Osteoblast (primary cell): ENCODE measurements around the gene SREBF2. TPM values are rescaled to one million over a fixed set of nuclear protein-coding genes. Genes with fewer than 3 reads are reported as not detected.
A peak's percentile ranks its signal among the peaks of the same experiment; 100 is the strongest.

Experiments used
- DNase-seq: peaks from one replicate; pipeline ENCODE4 v3.0.0; 2011; ENCODE audit warnings: low spot score, mixed read lengths; ENCODE audit not compliant: insufficient read length; ENCODE audit errors: missing footprints
- H2AFZ ChIP-seq: 2 replicates; pipeline ENCODE4 v1.6.0; 2011; ENCODE audit warnings: mild to moderate bottlenecking, low read length
- H3K27ac ChIP-seq: 2 replicates; pipeline ENCODE4 v1.5.1; 2011; ENCODE audit warnings: mild to moderate bottlenecking, low read depth, low read length, moderate library complexity
- H3K27me3 ChIP-seq: 2 replicates; pipeline ENCODE4 v1.6.0; 2012; ENCODE audit warnings: mild to moderate bottlenecking, control low read depth, inconsistent platforms, low read length, moderate library complexity; ENCODE audit not compliant: insufficient read depth
- H3K36me3 ChIP-seq: 2 replicates; pipeline ENCODE4 v1.5.1; 2011; ENCODE audit warnings: mild to moderate bottlenecking, low read length, control low read depth, moderate library complexity; ENCODE audit not compliant: insufficient read depth
- H3K4me1 ChIP-seq: 2 replicates; pipeline ENCODE4 v1.5.1; 2011; ENCODE audit warnings: mild to moderate bottlenecking, low read length, control low read depth, moderate library complexity; ENCODE audit not compliant: insufficient read depth
- H3K4me2 ChIP-seq: 2 replicates; pipeline ENCODE4 v1.6.0; 2011; ENCODE audit warnings: mild to moderate bottlenecking, low read length; ENCODE audit not compliant: insufficient read depth
- H3K4me3 ChIP-seq: fragments of 200-600 bp; sonication (generic); 3 replicates; pipeline ENCODE4 v1.5.1; 2012; ENCODE audit warnings: mild to moderate bottlenecking, low read length, inconsistent platforms; ENCODE audit not compliant: insufficient read depth
- H3K79me2 ChIP-seq: 2 replicates; pipeline ENCODE4 v1.6.0; 2012; ENCODE audit warnings: mild to moderate bottlenecking, low read length, control low read depth, inconsistent platforms; ENCODE audit not compliant: insufficient read depth
- H3K9me3 ChIP-seq: 2 replicates; pipeline ENCODE4 v1.5.1; 2011; ENCODE audit warnings: low read depth, low read length, control low read depth
- H4K20me1 ChIP-seq: 2 replicates; pipeline ENCODE4 v1.6.0; 2012; ENCODE audit warnings: mild to moderate bottlenecking, low read length, control low read depth; ENCODE audit not compliant: insufficient read depth
- total RNA-seq: library from RNA; depleted of rRNA; stranded (reverse); fragments of >200 nt; gene quantifications from 2 replicates; pipeline ENCODE4 v1.2.3, GENCODE V29; 2012
- TF ChIP-seq, protein P1 (sequence below): IDR thresholded peaks from 2 replicates; pipeline ENCODE4 v1.5.1; 2011; ENCODE audit warnings: mild to moderate bottlenecking, low read depth, low read length, moderate library complexity; ENCODE audit errors: extremely low read depth

SREBF2 gene
- total RNA-seq, 1 donor: 80.3 TPM

DNA sequence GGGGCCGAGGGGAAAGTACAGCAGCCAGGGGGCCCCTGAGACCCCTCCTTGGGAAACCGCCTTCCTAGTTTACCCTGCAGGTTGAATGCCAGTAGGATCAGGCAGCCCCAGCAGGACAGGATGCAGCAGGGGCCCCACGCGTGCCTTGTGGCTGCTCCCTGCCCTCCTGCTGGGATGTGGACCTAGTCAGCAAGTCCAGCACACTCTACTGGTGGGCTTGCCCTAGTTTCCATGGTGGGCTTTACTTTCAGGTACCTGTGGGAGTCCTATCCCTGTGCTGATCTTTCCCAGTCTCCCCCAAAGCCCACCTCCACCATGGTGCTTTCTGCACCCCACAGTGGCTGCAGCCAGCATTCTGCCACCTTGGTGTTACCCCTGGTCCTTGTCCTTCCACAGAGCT, 59.8 kb downstream of the SREBF2 start:
- TF ChIP-seq, protein P1, sequence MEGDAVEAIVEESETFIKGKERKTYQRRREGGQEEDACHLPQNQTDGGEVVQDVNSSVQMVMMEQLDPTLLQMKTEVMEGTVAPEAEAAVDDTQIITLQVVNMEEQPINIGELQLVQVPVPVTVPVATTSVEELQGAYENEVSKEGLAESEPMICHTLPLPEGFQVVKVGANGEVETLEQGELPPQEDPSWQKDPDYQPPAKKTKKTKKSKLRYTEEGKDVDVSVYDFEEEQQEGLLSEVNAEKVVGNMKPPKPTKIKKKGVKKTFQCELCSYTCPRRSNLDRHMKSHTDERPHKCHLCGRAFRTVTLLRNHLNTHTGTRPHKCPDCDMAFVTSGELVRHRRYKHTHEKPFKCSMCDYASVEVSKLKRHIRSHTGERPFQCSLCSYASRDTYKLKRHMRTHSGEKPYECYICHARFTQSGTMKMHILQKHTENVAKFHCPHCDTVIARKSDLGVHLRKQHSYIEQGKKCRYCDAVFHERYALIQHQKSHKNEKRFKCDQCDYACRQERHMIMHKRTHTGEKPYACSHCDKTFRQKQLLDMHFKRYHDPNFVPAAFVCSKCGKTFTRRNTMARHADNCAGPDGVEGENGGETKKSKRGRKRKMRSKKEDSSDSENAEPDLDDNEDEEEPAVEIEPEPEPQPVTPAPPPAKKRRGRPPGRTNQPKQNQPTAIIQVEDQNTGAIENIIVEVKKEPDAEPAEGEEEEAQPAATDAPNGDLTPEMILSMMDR: no peak
- peaks cover 30% of the 10 kb centered on the region for H3K36me3 ChIP-seq
- H3K4me1 ChIP-seq: peaks cover 6% of the 10 kb centered on the region
- peaks cover 2% of the 10 kb centered on the region for H4K20me1 ChIP-seq
- H3K27ac ChIP-seq: no peak overlapping the region
- DNase-seq: peak; percentile 76
- no peaks in the 10 kb centered on the region for H3K9me3 ChIP-seq
- H2AFZ ChIP-seq: no peak overlapping the region
- H3K79me2 ChIP-seq: no peaks in the 10 kb centered on the region
- H3K4me3 ChIP-seq: no peak overlapping the region
- H3K4me2 ChIP-seq: no peak overlapping the region
- H3K27me3 ChIP-seq: no peaks in the 10 kb centered on the region

DNA sequence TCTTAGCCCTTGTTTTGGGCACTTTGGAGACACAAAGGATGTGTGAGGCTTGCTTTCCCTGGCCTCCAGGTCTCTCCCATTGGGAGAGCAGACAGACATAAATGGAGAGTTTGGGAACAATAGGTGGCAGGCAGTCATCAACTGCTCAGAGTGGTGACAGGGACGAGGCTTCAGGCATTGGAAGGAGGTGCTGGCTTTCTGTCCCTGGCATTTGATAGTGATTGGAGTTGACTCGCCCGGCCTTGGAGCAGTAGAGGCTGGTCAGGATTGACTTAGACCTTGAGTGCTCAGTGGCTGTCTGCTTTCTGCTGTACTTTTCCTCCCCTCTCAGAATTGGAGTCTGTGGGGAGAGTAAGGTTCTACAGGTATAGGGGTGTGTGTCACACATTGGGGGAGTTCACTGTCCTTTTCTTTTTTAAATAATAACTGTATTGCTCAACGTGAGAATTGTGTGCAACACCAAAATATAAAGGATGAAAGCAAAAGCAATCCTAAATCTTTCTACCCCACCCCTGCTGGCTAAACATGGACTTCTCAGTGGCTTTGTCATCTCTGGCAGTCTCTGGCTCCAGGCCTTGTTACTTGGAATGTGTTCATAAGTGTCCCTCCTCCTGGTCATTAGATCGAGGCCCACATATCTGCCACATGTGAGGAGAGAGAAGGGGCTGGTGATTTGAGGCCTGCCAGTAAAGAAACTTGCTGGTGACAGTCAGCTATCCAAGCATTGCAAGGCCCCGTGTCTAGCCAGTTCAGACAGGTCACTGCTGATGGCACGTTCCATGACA, 60.9 kb downstream of the SREBF2 start:
- Histone ChIP-seq H2AFZ (no peak overlapping the region), H3K9me3 (no peaks in the 10 kb centered on the region), H3K4me1 (no peaks in the 10 kb centered on the region), H3K4me2 (no peak overlapping the region), H3K27ac (no peak overlapping the region), H3K27me3 (no peaks in the 10 kb centered on the region), H3K4me3 (no peak overlapping the region), H4K20me1 (peaks cover 2% of the 10 kb centered on the region), H3K36me3 (peaks cover 31% of the 10 kb centered on the region), H3K79me2 (no peaks in the 10 kb centered on the region)
- DNase-seq: peak; percentile 61
- TF ChIP-seq, protein P1: no peak

GRCh38 chr22:41898645-41899044, 65.7 kb downstream of the SREBF2 start:
- Histone ChIP-seq H3K36me3 (peaks cover 46% of the 10 kb centered on the region), H3K4me1 (no peaks in the 10 kb centered on the region), H3K27me3 (no peaks in the 10 kb centered on the region), H3K9me3 (no peaks in the 10 kb centered on the region), H4K20me1 (peaks cover 8% of the 10 kb centered on the region), H3K27ac (no peak overlapping the region), H3K4me2 (no peak overlapping the region), H3K79me2 (no peaks in the 10 kb centered on the region), H2AFZ (no peak overlapping the region), H3K4me3 (no peak overlapping the region)
- TF ChIP-seq, protein P1: no peak
- DNase-seq: peak; percentile 80

- H3K4me1 ChIP-seq: no peaks in the 10 kb centered on the region
- no peaks in the 10 kb centered on the region for H3K27me3 ChIP-seq
- no peak overlapping the region for H3K4me2 ChIP-seq
- H3K4me3 ChIP-seq: no peak overlapping the region
- H3K9me3 ChIP-seq: no peaks in the 10 kb centered on the region
- H4K20me1 ChIP-seq: peaks cover 8% of the 10 kb centered on the region
- no peak overlapping the region for H2AFZ ChIP-seq
- no peak for DNase-seq
- H3K27ac ChIP-seq: no peak overlapping the region
- peaks cover 45% of the 10 kb centered on the region for H3K36me3 ChIP-seq
- H3K79me2 ChIP-seq: no peaks in the 10 kb centered on the region
- TF ChIP-seq, protein P1: no peak
Measured at GRCh38 chr22:41899110-41899509, 66.2 kb downstream of the SREBF2 start.
